HG02943 (cell line): ENCODE measurements around the gene RNASEL.
"Not testable (repeated sequence)": the region's sequence is repeated elsewhere in the genome, so short reads cannot be mapped to it uniquely, and the experiment has no call there.

Source experiments
- ATAC-seq: cut with Tn5 transposase; IDR thresholded peaks from one replicate; pipeline ENCODE4 v1.9.1; 2021; ENCODE audit warnings: mild to moderate bottlenecking, low read depth, moderate library complexity; ENCODE audit not compliant: unreplicated experiment

Gene RNASEL

DNA sequence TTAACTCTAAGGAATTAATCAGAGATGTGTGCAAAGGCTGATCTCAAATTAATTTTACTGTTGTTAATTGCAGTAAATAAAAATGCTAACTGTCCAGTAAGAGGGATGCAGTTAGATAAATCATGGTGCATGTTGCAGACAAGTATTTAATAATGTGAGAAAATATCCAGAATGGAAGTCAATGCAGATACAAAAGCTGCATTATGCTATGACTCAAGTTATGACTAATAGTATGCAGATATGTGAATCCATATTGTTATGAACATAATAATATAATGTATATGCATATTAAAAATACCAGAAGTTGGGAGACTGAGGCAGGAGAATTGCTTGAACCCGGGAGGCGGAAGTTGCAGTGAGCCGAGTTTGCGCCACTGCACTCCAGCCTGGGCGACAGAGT, 21.4 kb downstream of the RNASEL start:
- ATAC-seq, result no peak

DNA sequence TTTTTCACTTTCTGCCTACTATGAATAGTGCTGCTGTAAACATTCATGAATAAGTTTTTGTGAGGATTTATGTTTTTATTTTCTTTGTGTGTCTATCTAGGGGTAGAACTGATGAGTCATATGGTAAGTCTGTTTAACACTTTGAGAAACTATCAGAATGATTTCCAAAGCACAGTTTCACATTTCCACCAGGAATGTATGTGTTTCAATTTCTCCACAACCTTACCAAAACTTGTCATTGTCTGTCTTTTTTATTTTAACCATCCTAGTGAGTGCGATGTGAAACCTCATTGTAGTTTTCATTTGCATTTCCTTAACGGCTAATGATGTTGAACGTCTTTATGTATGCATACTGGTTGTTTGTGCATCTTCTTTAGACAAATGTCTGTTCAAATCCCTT, 23.5 kb downstream of the RNASEL start:
- no peak for ATAC-seq

- ATAC-seq, result no peak
Observed at GRCh38 chr1:182564406-182565004, 24.6 kb downstream of the RNASEL start.

DNA sequence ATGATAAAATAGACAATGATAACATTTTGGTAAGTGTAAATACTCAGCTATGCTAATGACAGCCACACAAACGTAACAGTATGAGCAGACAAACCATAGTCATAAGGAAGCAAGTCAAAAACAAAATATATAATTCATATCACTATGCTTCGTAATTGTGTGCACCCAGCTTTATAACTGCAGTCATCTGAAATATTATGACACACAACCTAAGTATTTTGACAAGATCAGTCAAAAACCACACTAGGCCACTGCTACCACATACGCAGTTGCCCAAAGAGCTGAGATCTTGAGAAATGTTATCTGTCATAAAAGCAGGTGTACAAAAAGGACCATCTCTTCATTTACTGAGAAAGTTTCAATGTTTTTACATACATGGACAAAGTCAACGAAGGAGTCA, 26.0 kb downstream of the RNASEL start:
- no peak for ATAC-seq

GRCh38 chr1:182561456-182561855, 27.6 kb downstream of the RNASEL start:
- ATAC-seq, result no peak

- ATAC-seq, result no peak
Observed at GRCh38 chr1:182560392-182560984, 28.6 kb downstream of the RNASEL start.

DNA sequence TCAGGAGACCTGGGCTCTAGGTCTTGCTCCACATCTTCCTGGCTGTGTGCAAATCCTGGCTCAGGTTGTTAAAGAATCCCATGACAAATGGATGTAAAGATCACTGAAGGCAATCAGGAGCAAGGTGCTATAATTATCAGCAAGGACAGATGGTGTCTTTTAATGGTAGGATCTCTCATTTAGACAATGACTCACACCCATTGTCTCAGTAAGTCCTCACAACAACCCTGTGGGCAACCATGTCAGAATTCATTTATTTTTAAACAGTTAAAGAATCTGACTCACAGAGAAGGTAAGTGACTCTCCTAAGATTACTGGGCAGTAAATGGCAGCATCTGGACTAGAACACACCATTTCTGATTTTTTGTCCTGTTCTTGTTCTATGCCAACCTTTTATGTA, 32.8 kb downstream of the RNASEL start:
- no peak for ATAC-seq

- ATAC-seq, result no peak
Observed at GRCh38 chr1:182555493-182555892, 33.6 kb downstream of the RNASEL start.

GRCh38 chr1:182552527-182552926, 36.5 kb downstream of the RNASEL start:
- ATAC-seq, result no peak

GRCh38 chr1:182549811-182550210, 39.2 kb downstream of the RNASEL start:
- no peak for ATAC-seq

- no peak for ATAC-seq
Observed at GRCh38 chr1:182549346-182549745, 39.7 kb downstream of the RNASEL start.

DNA sequence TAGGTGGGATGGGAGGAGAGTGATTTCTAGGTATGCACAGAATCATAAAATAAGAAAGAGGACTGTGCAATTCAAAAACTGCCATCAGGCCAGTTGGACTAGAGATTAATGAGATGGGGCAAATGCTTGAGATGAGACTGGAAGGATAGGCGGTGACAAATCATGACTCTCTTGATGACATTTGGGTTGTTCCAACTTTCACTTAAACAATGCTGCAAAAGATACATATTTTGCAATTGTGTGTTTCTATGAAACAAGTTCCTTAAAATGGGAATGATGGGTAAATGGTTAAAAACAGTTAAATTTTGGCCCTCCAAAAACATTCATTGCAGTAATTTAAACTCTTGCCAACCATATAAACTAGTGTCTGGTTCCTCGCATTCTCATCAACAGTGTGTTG, 55.2 kb downstream of the RNASEL start:
- no peak for ATAC-seq

DNA sequence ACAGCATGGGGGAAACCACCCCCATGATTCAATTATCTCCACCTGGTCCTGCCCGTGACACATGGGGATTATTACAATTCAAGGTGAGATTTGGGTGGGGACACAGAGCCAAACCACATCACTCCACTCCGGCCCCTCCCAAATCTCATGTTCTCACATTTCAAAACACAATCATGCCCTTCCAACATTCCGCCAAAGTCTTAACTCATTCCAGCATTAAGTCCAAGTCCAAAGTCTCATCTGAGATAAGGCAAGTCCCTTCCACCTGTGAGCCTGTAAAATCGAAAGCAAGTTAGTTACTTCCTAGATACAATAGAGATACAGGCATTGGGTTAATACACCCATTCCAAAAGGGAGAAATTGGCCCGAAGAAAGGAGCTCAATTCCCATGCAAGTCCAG, 60.9 kb downstream of the RNASEL start:
- not testable (repeated sequence) for ATAC-seq

GRCh38 chr1:182527680-182528079, 61.4 kb downstream of the RNASEL start:
- no peak for ATAC-seq

- ATAC-seq, result no peak
Observed at GRCh38 chr1:182525342-182525741, 63.7 kb downstream of the RNASEL start.
